GM12872 (cell line): ENCODE data around the gene L3MBTL4.

ENCODE experiments used
- CTCF ChIP-seq: IDR thresholded peaks from 3 replicates; pipeline ENCODE4 v1.5.1; 2011; ENCODE audit warnings: low read depth, mild to moderate bottlenecking, low read length, moderate library complexity; ENCODE audit not compliant: insufficient read depth

Gene L3MBTL4

GRCh38 chr18:5955861-5956260 is 458.9 kb downstream of the L3MBTL4 start:
- no peak for TF ChIP-seq CTCF

GRCh38 chr18:5951515-5952091 is 463.1 kb downstream of the L3MBTL4 start:
- no peak for TF ChIP-seq CTCF

GRCh38 chr18:5948781-5949180 is 465.9 kb downstream of the L3MBTL4 start:
- TF ChIP-seq CTCF, result no peak

GRCh38 chr18:5948237-5948636 is 466.5 kb downstream of the L3MBTL4 start:
- TF ChIP-seq CTCF, result no peak

GRCh38 chr18:5944448-5944847 is 470.3 kb downstream of the L3MBTL4 start:
- no peak for TF ChIP-seq CTCF

GRCh38 chr18:5943514-5943913 is 471.2 kb downstream of the L3MBTL4 start:
- TF ChIP-seq CTCF, result no peak

GRCh38 chr18:5942591-5942990 is 472.1 kb downstream of the L3MBTL4 start:
- no peak for TF ChIP-seq CTCF
